ENCODE measurements around the gene CNTN2. TPM values are rescaled to one million over a fixed set of nuclear protein-coding genes. Genes with fewer than 3 reads are reported as not detected.

Gene CNTN2
- polyA plus RNA-seq, 1 donor (not counting 4 experiments of a cell fraction or from before 2014, with no cell fraction given) = not detected

GRCh38 chr1:205049479-205049878 lies 6.5 kb downstream of the CNTN2 start:
- FAIRE-seq (no peak), DNase-seq (ENCODE audit: low read depth, low spot score) (no peak)
- Histone ChIP-seq H3K79me2 (ENCODE audit: control insufficient read depth, insufficient read depth, low read length) (no peaks in the 10 kb centered on the region), H3K4me2 (ENCODE audit: control insufficient read depth, extremely low read depth, insufficient read depth, low read depth, low read length) (no peak overlapping the region), H3K27ac (ENCODE audit: control insufficient read depth, insufficient read depth, low read length) (no peak overlapping the region), H3K36me3 (ENCODE audit: control insufficient read depth in 2 of 2, extremely low read depth in 1 of 2, insufficient read depth in 2 of 2, low read length in 2 of 2) (no peaks in the 10 kb centered on the region), H3K27me3 (ENCODE audit: control insufficient read depth, extremely low read depth, insufficient read depth, low read length) (peaks cover 52% of the 10 kb centered on the region), H3K4me3 (ENCODE audit: control insufficient read depth in 2 of 3, extremely low read depth in 1 of 3, insufficient read depth in 2 of 3, low read depth in 1 of 3, low read length in 3 of 3) (no peak overlapping the region), H3K9ac (ENCODE audit: control insufficient read depth, extremely low read depth, insufficient read depth, low read length) (no peak overlapping the region), H2AFZ (ENCODE audit: control insufficient read depth, low read length) (no peak overlapping the region), H3K9me1 (ENCODE audit: control insufficient read depth, extremely low read depth, insufficient read depth, low read length) (no peaks in the 10 kb centered on the region), H3K4me1 (ENCODE audit: control insufficient read depth, extremely low read depth, insufficient read depth, low read length) (no peaks in the 10 kb centered on the region), H3K9me3 (ENCODE audit: control insufficient read depth, low read depth, low read length) (no peaks in the 10 kb centered on the region), H4K20me1 (ENCODE audit: control insufficient read depth, extremely low read depth, insufficient read depth, low read length) (no peaks in the 10 kb centered on the region)
- TF ChIP-seq EZH2 (IDR thresholded peaks at IDR 0.05; ENCODE audit: low read length) = no peak
- no peak for TF ChIP-seq CTCF (optimal IDR thresholded peaks at IDR 0.05 in 1 of 3, IDR thresholded peaks at IDR 0.05 in 1 of 3, conservative IDR thresholded peaks at IDR 0.05 in 1 of 3; ENCODE audit: extremely low read depth in 1 of 3, insufficient read depth in 2 of 3, low read length in 3 of 3)
- dilution Hi-C loops (cut with MboI; ENCODE audit: extremely low pct_ligation_motif_present, low sequenced_read_pairs) = no loop called here

DNA sequence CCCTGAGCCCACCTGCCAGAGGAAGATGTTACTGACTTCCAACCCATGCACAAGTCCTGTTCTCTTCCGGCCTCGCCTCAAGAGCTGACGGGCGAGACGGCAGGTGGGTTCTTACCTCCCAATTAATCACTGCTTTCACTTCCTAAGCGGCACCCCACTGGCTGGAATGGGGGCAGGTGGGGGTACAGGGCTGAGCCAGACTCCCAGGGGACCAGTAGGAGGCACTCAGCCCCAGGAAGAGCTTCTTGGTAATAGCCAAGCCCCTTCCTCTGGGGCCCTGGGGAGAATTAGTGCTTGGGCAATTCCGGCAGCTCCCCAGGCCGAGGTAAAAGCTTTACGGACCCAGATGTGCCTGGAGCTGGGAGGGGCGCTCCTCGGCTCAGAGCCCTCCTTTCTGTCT lies 9.7 kb downstream of the CNTN2 start:
- H3K4me2 ChIP-seq (ENCODE audit: control insufficient read depth, extremely low read depth, insufficient read depth, low read depth, low read length) = no peak overlapping the region
- TF ChIP-seq CTCF (optimal IDR thresholded peaks at IDR 0.05 in 1 of 3, IDR thresholded peaks at IDR 0.05 in 1 of 3, conservative IDR thresholded peaks at IDR 0.05 in 1 of 3; ENCODE audit: extremely low read depth in 1 of 3, insufficient read depth in 2 of 3, low read length in 3 of 3) = no peak
- TF ChIP-seq EZH2 (IDR thresholded peaks at IDR 0.05; ENCODE audit: low read length) = no peak
- H3K4me1 ChIP-seq (ENCODE audit: control insufficient read depth, extremely low read depth, insufficient read depth, low read length) = no peaks in the 10 kb centered on the region
- H3K9me1 ChIP-seq (ENCODE audit: control insufficient read depth, extremely low read depth, insufficient read depth, low read length) = no peaks in the 10 kb centered on the region
- H3K36me3 ChIP-seq (ENCODE audit: control insufficient read depth in 2 of 2, extremely low read depth in 1 of 2, insufficient read depth in 2 of 2, low read length in 2 of 2) = no peaks in the 10 kb centered on the region
- no peak overlapping the region for H3K4me3 ChIP-seq (ENCODE audit: control insufficient read depth in 2 of 3, extremely low read depth in 1 of 3, insufficient read depth in 2 of 3, low read depth in 1 of 3, low read length in 3 of 3)
- no peak overlapping the region for H3K9ac ChIP-seq (ENCODE audit: control insufficient read depth, extremely low read depth, insufficient read depth, low read length)
- H3K27me3 ChIP-seq (ENCODE audit: control insufficient read depth, extremely low read depth, insufficient read depth, low read length) = peaks cover 30% of the 10 kb centered on the region
- no peaks in the 10 kb centered on the region for H3K9me3 ChIP-seq (ENCODE audit: control insufficient read depth, low read depth, low read length)
- H3K79me2 ChIP-seq (ENCODE audit: control insufficient read depth, insufficient read depth, low read length) = no peaks in the 10 kb centered on the region
- no peak for DNase-seq (ENCODE audit: low read depth, low spot score)
- dilution Hi-C loops (cut with MboI; ENCODE audit: extremely low pct_ligation_motif_present, low sequenced_read_pairs) = no loop called here
- FAIRE-seq = no peak
- H3K27ac ChIP-seq (ENCODE audit: control insufficient read depth, insufficient read depth, low read length) = no peak overlapping the region
- H2AFZ ChIP-seq (ENCODE audit: control insufficient read depth, low read length) = no peak overlapping the region
- H4K20me1 ChIP-seq (ENCODE audit: control insufficient read depth, extremely low read depth, insufficient read depth, low read length) = no peaks in the 10 kb centered on the region
